GM12892 (cell line): ENCODE data around the gene CRTC1.

ENCODE experiments used
- POLR2A ChIP-seq: IDR thresholded peaks from 2 replicates; pipeline ENCODE4 v1.6.1; 2011; ENCODE audit warnings: low read depth, low read length, control low read depth
- POLR2AphosphoS5 ChIP-seq: IDR thresholded peaks from 2 replicates; pipeline ENCODE4 v1.6.1; 2011; ENCODE audit warnings: low read depth, low read length, control low read depth
- TAF1 ChIP-seq: IDR thresholded peaks from 2 replicates; pipeline ENCODE4 v1.6.1; 2011; ENCODE audit warnings: low read depth, mild to moderate bottlenecking, control low read depth, low read length, borderline replicate concordance

DNA sequence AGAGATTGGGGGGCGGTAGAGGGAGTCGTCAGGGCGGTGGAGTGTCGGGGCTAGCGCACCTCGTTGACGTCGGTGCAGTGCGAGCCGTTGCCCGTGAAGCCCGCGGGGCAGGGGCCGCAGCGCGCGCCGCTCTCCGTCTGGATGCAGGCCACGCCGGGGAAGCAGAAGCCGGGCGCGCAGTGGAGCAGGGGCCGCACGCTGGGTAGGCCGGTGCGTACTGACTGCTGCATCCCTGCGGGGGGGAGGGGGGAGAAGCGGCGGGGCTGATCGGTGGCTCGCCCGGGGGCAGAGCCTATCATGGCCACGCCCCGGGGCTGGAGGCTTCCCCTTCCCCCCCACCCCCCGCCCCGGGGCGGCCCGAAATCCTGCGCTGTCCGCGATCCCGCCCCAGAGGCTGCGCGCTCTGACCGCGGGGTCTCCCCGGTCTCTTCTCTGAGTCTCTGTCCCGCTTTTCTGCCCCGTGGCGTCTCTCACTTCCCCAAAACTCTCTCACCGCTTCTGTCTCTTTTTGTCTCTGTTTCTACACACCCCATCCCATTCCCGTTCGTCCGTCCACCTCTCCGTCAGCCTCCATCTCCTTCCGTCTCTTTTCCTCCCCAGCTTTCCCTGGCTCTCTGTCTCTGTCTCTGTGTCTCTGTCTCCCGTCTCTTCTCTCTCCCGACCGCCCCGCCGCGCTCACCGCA, 106.5 kb downstream of the CRTC1 start:
- TF ChIP-seq POLR2A (no peak), TAF1 (no peak), POLR2AphosphoS5 (no peak)
